GM18861 (cell line): ENCODE results near the gene HS6ST1.
A peak's percentile ranks its signal among the peaks of the same experiment; 100 is the strongest.

Experiments used
- ATAC-seq: cut with Tn5 transposase; IDR thresholded peaks from one replicate; pipeline ENCODE4 v1.9.1; 2021; ENCODE audit not compliant: unreplicated experiment

Gene HS6ST1

DNA sequence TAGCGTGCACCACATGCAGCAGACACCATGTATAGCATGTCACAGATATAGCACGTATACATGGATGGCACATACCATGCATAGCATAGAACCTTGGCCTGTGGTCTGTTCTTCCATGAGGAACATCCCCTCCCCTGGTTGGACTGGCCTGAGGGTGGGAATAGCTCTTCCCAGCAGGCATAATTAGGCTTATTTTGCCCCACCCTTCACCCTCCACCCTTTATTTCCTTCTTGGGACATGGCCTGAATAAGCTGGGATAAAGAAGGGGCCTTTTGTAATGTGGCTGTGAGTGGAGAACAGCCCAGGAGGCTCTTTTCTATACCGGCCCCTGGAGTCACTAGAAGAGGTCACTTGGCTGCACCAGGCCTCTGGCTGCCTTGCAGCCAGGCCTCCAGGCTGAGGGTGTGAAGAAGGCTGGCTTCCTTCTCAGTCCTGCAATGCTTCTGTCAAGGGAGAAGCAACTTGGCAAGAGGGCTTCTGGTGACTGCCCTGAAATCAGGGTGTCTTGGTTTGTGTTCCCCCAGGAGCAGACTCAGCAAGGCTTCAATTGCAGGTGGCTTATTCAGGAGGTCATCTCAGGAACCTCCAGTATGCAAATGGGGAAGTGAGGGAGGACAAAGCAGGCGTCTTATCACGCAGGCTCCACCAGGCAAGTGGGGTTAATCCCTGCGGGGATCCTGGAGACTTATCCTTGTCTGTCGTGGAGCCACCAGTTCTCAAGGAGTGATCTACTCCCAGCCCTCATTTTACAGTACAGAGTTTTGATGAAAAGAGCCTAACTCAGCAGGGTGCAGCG, 68.2 kb downstream of the HS6ST1 start:
- no peak for ATAC-seq

- no peak for ATAC-seq
Observed at GRCh38 chr2:128249555-128249954, 69.1 kb downstream of the HS6ST1 start.

DNA sequence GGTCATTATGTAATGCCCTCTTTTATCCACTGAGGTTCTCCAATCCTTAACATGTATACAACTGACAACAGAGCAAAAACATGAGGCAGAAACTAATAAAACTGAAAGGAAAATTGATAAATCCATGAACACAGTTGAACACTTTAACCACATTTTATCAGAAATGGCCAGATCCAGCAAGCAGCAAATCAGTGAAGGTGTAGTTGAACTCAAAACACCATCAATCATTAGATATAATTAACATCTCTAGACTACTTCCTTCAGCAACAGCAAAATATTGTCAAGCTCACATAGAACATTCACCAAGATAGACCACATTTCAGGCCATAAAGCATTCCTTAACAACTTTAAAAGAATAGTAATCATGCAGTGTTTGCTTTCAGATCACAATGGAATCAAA, 72.9 kb downstream of the HS6ST1 start:
- ATAC-seq: no peak

DNA sequence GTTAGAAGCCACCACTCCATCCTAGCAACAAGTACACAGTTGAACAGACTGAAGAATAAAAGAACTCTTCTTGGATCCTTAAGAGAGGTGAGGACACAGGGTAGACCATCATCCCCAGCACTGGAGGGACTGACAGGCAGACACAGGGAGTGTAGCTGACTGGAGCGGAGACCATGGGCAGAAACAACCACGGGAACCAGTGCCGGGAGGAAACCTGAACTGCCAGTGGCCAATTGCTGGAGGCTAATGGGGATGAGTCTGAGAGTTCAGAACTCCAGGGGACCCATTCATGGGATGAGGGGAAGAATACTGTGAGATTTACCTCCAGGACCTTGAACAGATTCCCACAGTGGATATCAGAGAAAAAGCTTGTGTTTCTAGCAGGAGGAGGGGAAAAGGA, 76.8 kb downstream of the HS6ST1 start:
- no peak for ATAC-seq

DNA sequence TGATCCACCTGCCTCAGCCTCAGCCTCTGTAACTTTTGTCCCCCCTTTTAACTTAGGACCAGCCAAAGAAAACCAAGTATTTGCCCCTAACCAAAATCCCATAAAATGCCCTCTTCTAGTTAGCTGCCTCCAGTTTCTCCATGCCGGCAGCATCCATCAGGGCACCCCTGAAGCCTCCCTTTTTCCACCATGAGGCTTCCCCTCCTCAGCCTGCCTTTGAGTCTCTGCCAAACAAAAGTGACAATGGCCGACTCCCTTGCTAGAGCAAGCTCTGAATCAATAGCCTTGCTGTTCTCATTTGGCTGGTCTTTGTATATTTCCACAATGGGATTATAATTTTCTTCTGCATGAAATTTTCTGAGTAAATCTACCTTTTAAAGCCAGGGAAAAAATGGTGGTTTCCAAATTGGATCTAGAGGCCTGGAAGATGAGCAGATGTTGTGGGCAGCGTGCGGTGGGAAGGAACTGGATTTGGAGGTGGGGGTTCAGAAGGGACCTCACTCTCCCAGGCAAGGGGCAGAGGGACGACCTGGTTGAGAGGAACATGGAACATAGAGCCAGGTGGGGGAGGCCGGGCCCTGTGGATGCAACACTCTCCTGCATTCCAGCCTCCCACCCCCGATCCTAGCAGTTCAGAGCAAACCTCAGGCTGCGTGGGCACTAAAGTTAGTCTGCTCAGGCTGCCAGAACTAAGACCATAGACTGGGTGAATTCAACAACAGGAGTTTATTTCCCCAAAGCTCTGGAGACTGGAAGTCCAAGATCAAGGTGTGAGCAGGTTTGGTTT, 80.6 kb downstream of the HS6ST1 start:
- ATAC-seq: no peak

DNA sequence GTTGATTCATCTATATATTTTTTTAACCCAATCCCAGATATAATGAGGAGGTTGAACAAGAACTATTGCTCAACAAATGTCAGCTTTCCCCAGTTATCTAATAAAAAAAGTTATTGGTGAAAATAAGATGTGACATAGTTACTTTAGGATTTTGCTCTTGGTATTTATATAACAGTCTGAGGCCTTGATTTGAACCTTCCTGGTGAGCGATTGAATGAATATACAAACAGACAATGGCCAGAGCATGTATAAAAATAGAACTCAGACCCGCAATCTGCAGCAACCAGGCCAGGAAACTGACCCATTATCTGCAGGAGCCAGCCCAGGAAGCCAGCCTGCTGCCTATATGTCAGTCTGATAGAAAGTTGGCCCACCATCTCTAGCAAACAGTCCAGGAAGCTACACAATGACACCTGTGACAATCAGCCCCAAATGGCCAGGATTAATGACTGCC, 81.6 kb downstream of the HS6ST1 start:
- no peak for ATAC-seq

DNA sequence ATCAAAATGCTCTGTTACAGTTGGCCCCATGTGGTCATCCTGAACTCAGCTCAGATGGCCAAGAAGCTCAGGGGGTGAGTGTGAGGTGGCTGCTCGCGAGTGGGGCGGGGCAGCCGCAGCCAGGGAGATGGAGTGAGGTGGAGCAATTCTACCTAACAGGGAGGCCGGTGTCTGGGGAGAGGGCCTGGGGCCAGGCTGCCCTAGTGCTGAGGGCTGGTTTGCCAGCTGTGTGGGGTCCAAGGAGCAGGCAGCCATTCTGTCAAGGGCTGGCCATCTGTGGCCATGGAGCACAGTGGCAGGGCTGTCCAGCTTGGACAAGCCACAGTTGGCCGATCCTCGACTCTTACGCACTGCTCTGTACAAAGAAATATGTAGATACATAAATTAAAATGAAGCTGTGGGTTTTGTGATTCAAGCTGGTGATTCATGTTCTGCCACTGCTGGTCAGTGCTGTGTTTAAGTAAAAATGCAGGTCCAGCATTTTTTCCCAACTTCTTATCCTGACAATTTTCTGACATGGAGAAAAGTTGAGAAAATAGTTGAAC, 82.1 kb downstream of the HS6ST1 start:
- ATAC-seq: no peak

DNA sequence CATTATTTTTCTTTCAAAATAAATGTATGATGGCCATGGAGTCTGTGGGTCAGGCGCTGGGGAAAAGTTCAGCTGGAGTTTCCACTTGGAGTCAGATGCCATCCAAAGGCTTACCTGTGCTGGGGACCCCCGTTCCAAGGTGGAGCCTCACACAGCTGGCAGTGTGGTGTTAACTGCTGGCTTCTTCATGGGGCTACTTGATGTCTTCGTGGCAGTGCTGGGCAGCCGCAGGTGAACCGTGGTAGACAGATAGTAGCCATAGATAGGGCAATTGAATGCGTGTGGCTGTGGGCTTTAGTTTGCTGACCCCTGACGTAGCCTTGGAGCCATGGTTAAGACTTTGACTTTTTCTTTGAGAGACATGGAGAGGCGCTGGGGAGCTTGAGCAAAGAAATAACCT, 83.1 kb downstream of the HS6ST1 start:
- no peak for ATAC-seq

GRCh38 chr2:128234613-128235012, 84.1 kb downstream of the HS6ST1 start:
- ATAC-seq: no peak

DNA sequence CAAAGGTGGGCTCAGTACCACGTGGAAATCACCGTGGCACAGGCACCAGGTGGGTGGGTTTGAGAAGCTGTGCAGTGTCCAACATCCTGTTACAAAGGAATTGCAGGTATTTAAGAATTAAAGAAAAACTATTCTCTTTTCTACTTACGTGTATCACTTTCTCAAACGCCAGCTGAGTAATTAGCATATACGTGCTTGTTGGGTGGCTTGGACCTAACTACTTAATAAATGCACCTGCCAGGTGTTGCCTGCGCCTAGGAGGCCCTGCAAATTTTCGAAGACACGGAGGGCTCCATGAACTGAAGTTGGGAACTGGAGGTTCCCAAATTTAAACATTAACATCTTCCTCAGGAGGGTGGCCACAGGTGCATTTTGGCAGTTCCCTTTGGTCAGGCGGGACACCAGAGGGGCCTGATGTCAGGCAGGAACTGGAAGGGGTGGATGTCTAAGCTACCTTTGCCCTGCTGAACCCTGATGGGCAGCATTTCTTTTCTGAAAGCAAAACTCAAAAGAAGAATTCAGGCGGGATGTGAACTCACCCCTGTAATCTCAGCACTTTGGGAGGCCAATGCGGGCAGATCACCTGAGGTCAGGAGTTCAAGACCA, 84.8 kb downstream of the HS6ST1 start:
- no peak for ATAC-seq

DNA sequence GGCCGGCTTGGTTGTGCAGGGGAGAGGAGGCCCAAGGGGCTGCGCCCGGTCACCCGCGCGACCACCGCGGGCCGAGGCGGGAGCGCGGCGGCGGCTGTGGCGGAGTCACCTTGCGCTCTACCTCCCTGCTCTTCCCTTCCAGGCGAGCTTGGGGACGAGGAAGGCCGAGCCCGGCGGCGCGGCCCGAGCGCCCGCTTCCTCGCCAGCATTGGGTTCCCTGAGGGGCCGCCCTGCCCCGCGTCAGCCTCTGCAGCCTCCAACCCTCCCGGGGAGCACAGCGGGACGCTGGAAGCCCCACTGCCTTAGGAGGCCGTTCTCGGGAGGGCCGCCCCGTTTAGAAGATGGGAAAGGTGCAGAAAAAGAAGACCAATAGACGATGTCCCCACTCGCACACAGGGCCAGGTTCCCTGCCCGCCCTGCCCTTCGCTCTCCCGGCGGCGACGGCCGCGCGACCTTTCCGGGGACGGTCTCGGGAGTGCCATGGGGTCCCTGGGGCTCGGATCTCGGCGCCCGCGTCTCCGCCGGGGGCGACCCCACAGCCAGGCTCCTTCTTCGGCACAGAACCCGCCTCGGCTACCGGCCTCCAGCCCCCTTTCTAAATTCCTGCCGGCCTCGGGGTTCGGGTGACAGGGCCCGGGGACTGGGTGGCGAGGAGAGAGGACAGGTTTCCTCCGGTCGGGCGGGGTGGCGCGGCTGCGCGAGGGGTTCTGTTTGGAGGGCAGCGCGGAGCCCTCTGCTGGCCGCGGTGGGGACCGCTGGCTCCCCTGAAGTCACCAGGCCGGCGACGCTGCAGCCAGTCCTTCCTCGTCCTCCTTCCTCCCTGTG, 85.5 kb downstream of the HS6ST1 start:
- ATAC-seq: peak; percentile 98

DNA sequence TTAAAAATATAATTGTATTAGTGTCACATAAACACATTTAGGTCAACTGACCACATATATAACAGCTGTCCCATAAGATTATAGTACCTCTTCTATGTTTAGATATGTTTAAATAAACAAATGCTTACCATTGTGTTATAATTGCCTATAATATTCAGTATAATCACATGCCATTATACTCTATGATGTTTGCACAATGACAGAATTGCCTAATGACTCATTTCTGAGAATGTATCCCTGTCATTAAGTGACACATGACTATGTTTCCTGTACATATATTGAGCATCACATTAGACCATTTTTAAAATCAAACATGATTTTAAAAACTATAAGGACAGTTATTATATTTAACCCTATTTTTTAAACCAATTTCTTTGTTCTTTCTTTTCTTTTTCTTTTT, 89.8 kb downstream of the HS6ST1 start:
- no peak for ATAC-seq

DNA sequence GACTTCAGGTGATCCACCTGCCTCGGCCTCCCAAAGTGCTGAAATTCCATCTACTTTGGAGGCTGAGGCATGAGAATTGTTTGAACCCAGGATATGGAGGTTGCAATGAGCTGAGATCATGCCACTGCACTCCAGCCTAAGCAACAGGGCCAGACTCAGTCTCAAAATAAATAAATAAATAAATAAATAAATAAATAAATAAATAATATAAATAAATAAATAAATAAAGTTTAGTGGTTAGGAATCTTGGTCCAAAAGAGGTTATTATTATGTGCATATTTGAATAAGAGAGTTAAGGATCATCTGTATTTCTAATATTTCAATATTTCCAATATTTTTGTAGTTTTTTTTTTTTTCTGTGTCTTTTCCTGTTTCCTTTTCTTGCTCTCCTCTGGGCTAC, 90.8 kb downstream of the HS6ST1 start:
- ATAC-seq: no peak

GRCh38 chr2:128219891-128220290, 98.8 kb downstream of the HS6ST1 start:
- ATAC-seq: no peak

GRCh38 chr2:128217671-128218070, 101.0 kb downstream of the HS6ST1 start:
- ATAC-seq: no peak

GRCh38 chr2:128215897-128216642, 102.6 kb downstream of the HS6ST1 start:
- no peak for ATAC-seq
